ENCODE results near the gene LRP4. TPM values are rescaled to one million over a fixed set of nuclear protein-coding genes. Genes with fewer than 3 reads are reported as not detected.

The LRP4 gene
- total and polyA plus RNA-seq, 9 donors, result 4.4 to 20.6 (median 11.6) TPM

DNA sequence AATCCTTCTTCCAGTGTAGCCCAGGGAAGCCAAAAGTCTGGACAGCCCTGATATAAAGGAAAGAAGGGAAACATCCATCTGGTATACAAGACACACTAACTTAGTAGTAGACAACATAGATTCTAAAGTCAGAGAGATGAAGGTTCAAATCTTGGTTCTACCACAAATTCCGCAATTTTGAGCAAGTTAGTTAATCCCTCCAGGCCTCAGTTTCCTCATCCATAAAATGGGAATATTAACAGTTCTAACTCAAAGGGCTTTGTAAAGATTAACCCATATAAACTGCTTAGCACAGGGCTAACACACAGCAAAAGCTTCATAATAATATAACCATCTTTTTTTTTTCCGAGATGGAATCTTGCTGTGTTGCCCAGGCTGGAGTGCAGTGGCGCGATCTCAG, 10.7 kb downstream of the LRP4 start:
- intact Hi-C loops (cut with DNase I), result no loop called here
- 96 to 98% (median 96%) methylated on average over 4 of the region's 4 CpGs for WGBS, 3 donors

DNA sequence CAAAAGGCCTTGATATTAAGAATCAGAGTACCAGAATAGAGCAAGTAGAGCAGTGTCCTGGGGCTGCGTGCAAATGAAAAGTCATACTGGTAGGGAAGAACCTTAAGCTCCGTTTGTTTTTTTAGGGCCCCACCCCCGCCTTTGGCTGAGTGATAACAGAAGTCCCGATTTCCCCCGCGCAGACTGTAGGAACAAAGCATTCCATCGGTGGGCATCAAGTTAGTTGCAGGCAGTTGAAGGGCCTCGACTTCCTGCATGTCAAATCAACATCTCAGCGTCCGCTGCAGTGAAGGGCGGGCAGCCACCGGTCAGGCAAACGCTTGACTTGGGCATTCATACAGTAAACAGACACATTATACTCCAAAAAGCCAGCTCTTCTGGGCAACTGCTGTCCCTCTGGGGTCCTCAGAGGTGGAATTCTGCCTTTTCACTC, 11.7 kb downstream of the LRP4 start:
- peak in 1 of 5 donors; percentile 23 for DNase-seq
- intact Hi-C loops (cut with DNase I), result no loop called here
- Histone ChIP-seq H3K27me3 (no peaks in the 10 kb centered on the region), H3K4me3 (no peak overlapping the region), H3K9me3 (no peaks in the 10 kb centered on the region), H3K27ac (peak overlapping the region in 1 of 2 donors; percentile 39), H3K4me1 (ENCODE audit: insufficient read depth) (peaks cover 3% of the 10 kb centered on the region), H3K36me3 (no peaks in the 10 kb centered on the region)
- TF ChIP-seq, protein P1, sequence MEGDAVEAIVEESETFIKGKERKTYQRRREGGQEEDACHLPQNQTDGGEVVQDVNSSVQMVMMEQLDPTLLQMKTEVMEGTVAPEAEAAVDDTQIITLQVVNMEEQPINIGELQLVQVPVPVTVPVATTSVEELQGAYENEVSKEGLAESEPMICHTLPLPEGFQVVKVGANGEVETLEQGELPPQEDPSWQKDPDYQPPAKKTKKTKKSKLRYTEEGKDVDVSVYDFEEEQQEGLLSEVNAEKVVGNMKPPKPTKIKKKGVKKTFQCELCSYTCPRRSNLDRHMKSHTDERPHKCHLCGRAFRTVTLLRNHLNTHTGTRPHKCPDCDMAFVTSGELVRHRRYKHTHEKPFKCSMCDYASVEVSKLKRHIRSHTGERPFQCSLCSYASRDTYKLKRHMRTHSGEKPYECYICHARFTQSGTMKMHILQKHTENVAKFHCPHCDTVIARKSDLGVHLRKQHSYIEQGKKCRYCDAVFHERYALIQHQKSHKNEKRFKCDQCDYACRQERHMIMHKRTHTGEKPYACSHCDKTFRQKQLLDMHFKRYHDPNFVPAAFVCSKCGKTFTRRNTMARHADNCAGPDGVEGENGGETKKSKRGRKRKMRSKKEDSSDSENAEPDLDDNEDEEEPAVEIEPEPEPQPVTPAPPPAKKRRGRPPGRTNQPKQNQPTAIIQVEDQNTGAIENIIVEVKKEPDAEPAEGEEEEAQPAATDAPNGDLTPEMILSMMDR (IDR thresholded peaks at IDR 0.05), result no peak
- WGBS, 3 donors, result 7 to 11% (median 7%) methylated on average over 13 of the region's 13 CpGs

More for the DNA sequence above, 10.7 kb downstream of the LRP4 start:
- Histone ChIP-seq H3K4me3 (no peak overlapping the region), H3K27me3 (no peaks in the 10 kb centered on the region), H3K9me3 (no peaks in the 10 kb centered on the region), H3K4me1 (ENCODE audit: insufficient read depth) (peaks cover 3% of the 10 kb centered on the region), H3K36me3 (no peaks in the 10 kb centered on the region), H3K27ac (no peak overlapping the region)
- TF ChIP-seq POLR2A (IDR thresholded peaks at IDR 0.05), result no peak
- TF ChIP-seq, protein P1 (IDR thresholded peaks at IDR 0.05), result no peak
- TF ChIP-seq EP300 (IDR thresholded peaks at IDR 0.05), result no peak
- no peak for DNase-seq

DNA sequence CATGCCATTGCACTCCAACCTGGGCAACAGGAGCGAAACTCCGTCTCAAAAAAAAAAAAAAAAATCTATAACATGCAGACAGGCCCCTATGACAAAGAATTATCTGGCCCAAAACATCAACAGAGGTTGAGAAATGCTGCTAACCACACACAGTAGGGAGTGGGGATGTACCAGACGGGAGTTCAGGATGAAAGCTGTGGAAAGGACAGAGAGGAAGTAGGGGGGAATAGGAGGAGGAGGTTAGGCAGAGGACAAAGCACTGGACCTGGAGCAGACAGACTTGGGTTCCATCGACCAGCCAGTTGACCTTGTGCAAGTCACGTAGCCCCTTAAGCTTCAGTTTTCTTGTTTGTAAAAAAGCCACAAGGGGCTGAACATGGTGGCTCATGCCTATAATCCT, 12.5 kb downstream of the LRP4 start:
- Histone ChIP-seq H3K4me1 (ENCODE audit: insufficient read depth) (peaks cover 3% of the 10 kb centered on the region), H3K9me3 (no peaks in the 10 kb centered on the region), H3K36me3 (no peaks in the 10 kb centered on the region), H3K4me3 (no peak overlapping the region), H3K27ac (no peak overlapping the region), H3K27me3 (no peaks in the 10 kb centered on the region)
- intact Hi-C loops (cut with DNase I), result no loop called here
- WGBS, 3 donors, result 69 to 90% (median 89%) methylated on average over 4 to 5 of the region's 5 CpGs
- TF ChIP-seq, protein P1 (IDR thresholded peaks at IDR 0.05), result no peak
- TF ChIP-seq EP300 (IDR thresholded peaks at IDR 0.05) (no peak), POLR2A (IDR thresholded peaks at IDR 0.05) (no peak)
- DNase-seq, result no peak

DNA sequence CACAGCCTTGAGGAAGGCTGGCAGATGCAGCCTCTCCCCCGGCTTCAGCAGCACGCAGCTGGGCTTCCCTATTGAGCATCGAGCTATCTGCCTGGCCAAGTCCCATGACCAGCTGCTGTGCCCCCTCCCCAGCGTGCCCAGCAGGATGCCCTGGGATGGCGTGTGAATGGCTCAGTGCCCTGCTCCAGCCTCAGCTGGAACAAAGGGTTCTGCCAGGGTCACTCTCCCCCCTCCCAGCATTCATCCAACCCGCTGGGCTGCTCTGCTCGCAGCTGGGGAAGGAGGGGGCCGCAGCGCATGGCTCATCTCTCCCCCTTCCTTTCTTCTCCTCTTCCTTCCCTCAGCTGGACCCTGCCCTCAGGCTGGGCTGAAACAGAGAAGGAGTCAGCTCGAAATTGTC, 14.5 kb downstream of the LRP4 start:
- no peak overlapping the region for H3K27ac ChIP-seq
- H3K4me1 ChIP-seq (ENCODE audit: insufficient read depth), result peaks cover 3% of the 10 kb centered on the region
- TF ChIP-seq EP300 (IDR thresholded peaks at IDR 0.05) (no peak), POLR2A (IDR thresholded peaks at IDR 0.05) (no peak)
- TF ChIP-seq, protein P1 (IDR thresholded peaks at IDR 0.05), result no peak
- no peak overlapping the region for H3K4me3 ChIP-seq
- H3K9me3 ChIP-seq, result no peaks in the 10 kb centered on the region
- peak in 1 of 5 donors; percentile 14 for DNase-seq
- H3K27me3 ChIP-seq, result no peaks in the 10 kb centered on the region
- 61 to 75% (median 75%) methylated on average over 4 to 10 of the region's 10 CpGs for WGBS, 3 donors
- no peaks in the 10 kb centered on the region for H3K36me3 ChIP-seq
- intact Hi-C loops (cut with DNase I), result loop anchor here in 1 of 4 donors (5.0 kb wide), 1 partner anchor 448 kb away; the partner anchor contains the start of gene MYBPC3

Data from ovary (tissue), 9 donors.